ENCODE measurements around the gene B4GAT1.
A peak's percentile ranks its signal among the peaks of the same experiment; 100 is the strongest.
"Not testable (repeated sequence)": the region's sequence is repeated elsewhere in the genome, so short reads cannot be mapped to it uniquely, and the experiment has no call there.

B4GAT1 gene

GRCh38 chr11:66363805-66364535 lies 16.5 kb upstream of the B4GAT1 start:
- peak; percentile 51 to 61 for DNase-seq (ENCODE audit: low read depth in 1 of 2, low spot score in 1 of 2)

- DNase-seq (ENCODE audit: low read depth in 1 of 2, low spot score in 1 of 2), result no peak
Measured at GRCh38 chr11:66363187-66363601, 15.8 kb upstream of the B4GAT1 start.

- DNase-seq (ENCODE audit: low read depth in 1 of 2, low spot score in 1 of 2), result no peak
Measured at GRCh38 chr11:66362481-66363147, 15.2 kb upstream of the B4GAT1 start.

- no peak for DNase-seq (ENCODE audit: low read depth in 1 of 2, low spot score in 1 of 2)
Measured at GRCh38 chr11:66361502-66361941, 14.1 kb upstream of the B4GAT1 start.

GRCh38 chr11:66360406-66361073 lies 13.1 kb upstream of the B4GAT1 start:
- DNase-seq (ENCODE audit: low read depth in 1 of 2, low spot score in 1 of 2), result no peak

- DNase-seq (ENCODE audit: low read depth in 1 of 2, low spot score in 1 of 2), result no peak
Measured at GRCh38 chr11:66359662-66360087, 12.2 kb upstream of the B4GAT1 start.

- DNase-seq (ENCODE audit: low read depth in 1 of 2, low spot score in 1 of 2), result not testable (repeated sequence)
Measured at GRCh38 chr11:66350560-66351235, 3.3 kb upstream of the B4GAT1 start.

GRCh38 chr11:66349084-66349386 lies 1.6 kb upstream of the B4GAT1 start:
- no peak for DNase-seq (ENCODE audit: low read depth in 1 of 2, low spot score in 1 of 2)

- DNase-seq (ENCODE audit: low read depth in 1 of 2, low spot score in 1 of 2), result no peak
Measured at GRCh38 chr11:66346476-66347424, 679 bp downstream of the B4GAT1 start.

GRCh38 chr11:66345316-66345649 lies 2.1 kb downstream of the B4GAT1 start:
- DNase-seq (ENCODE audit: low read depth in 1 of 2, low spot score in 1 of 2), result no peak

GRCh38 chr11:66344550-66345315 lies 2.7 kb downstream of the B4GAT1 start, which contains the start of gene BRMS1:
TSS of gene BRMS1 (minus strand) at chr11:66345104. CDS start at chr11:66342234, 2,870 bp downstream.
- DNase-seq (ENCODE audit: low read depth in 1 of 2, low spot score in 1 of 2), result peak; percentile 90 to 95

GRCh38 chr11:66343176-66343575 lies 4.3 kb downstream of the B4GAT1 start:
- DNase-seq (ENCODE audit: low read depth in 1 of 2, low spot score in 1 of 2), result no peak

GRCh38 chr11:66341502-66342126 lies 5.8 kb downstream of the B4GAT1 start:
- DNase-seq (ENCODE audit: low read depth in 1 of 2, low spot score in 1 of 2), result no peak

GRCh38 chr11:66340596-66341501 lies 6.6 kb downstream of the B4GAT1 start:
- DNase-seq (ENCODE audit: low read depth in 1 of 2, low spot score in 1 of 2), result no peak

GRCh38 chr11:66339686-66340483 lies 7.5 kb downstream of the B4GAT1 start:
- no peak for DNase-seq (ENCODE audit: low read depth in 1 of 2, low spot score in 1 of 2)

- no peak for DNase-seq (ENCODE audit: low read depth in 1 of 2, low spot score in 1 of 2)
Measured at GRCh38 chr11:66339162-66339675, 8.2 kb downstream of the B4GAT1 start.
